C4-2B (cell line): ENCODE results near the gene PSMG4.

ENCODE experiments used
- H3K27ac ChIP-seq: fragments of 450-650 bp; 2 replicates; pipeline ENCODE4 v1.5.1; 2017
- CTCF ChIP-seq: fragments of 450-650 bp; conservative IDR thresholded peaks from 2 replicates; pipeline ENCODE4 v1.5.1; 2017; ENCODE audit warnings: mild to moderate bottlenecking
- ZFX ChIP-seq: fragments of 450-650 bp; IDR thresholded peaks from 2 replicates; pipeline ENCODE4 v1.6.1; 2017

Gene PSMG4

GRCh38 chr6:3278691-3279090 is 19.9 kb downstream of the PSMG4 start:
- no peak for TF ChIP-seq ZFX
- H3K27ac ChIP-seq = no peak overlapping the region

GRCh38 chr6:3280091-3280490 is 21.3 kb downstream of the PSMG4 start:
- no peak overlapping the region for H3K27ac ChIP-seq
- TF ChIP-seq CTCF = no peak
- no peak for TF ChIP-seq ZFX

GRCh38 chr6:3280866-3281465 is 22.2 kb downstream of the PSMG4 start:
- no peak for TF ChIP-seq ZFX
- TF ChIP-seq CTCF = no peak
- H3K27ac ChIP-seq = no peak overlapping the region

- TF ChIP-seq ZFX = no peak
- TF ChIP-seq CTCF = no peak
- H3K27ac ChIP-seq = no peak overlapping the region
Measured at GRCh38 chr6:3281631-3282475, 23.1 kb downstream of the PSMG4 start.

- no peak overlapping the region for H3K27ac ChIP-seq
- TF ChIP-seq CTCF (no peak), ZFX (no peak)
Measured at GRCh38 chr6:3282476-3283236, 23.9 kb downstream of the PSMG4 start.

- no peak for TF ChIP-seq CTCF
- TF ChIP-seq ZFX = no peak
- H3K27ac ChIP-seq = no peak overlapping the region; the same call in 1 of the 2 replicates
Measured at GRCh38 chr6:3283241-3283640, 24.5 kb downstream of the PSMG4 start.

- H3K27ac ChIP-seq = peak overlapping the region; percentile 46
Measured at GRCh38 chr6:3283641-3284435, 25.1 kb downstream of the PSMG4 start.

More at GRCh38 chr6:3283641-3284435, 25.1 kb downstream of the PSMG4 start:
- TF ChIP-seq CTCF (no peak), ZFX (no peak)
